GM23338 (cell line): Measurements from ENCODE around the gene GPR4. TPM values are rescaled to one million over a fixed set of nuclear protein-coding genes. Genes with fewer than 3 reads are reported as not detected.

Source experiments
- CTCF ChIP-seq, 2 experiments: fragments of 200-600 bp in 1 of 2; sonication (generic) in 1 of 2; conservative IDR thresholded peaks; 2 replicates each; pipeline versions ENCODE4 v1.5.1 to v1.6.1; 2016 to 2017; ENCODE audit warnings: antibody characterized with exemption in 2 of 2, low read depth in 2 of 2, mild to moderate bottlenecking in 2 of 2, moderate library complexity in 1 of 2
- microRNA counts: library from miRNA; unstranded; fragments of <30 nt; microRNA quantifications from one replicate; lab custom pipeline; 2017
- microRNA-seq: library from miRNA; unstranded; fragments of <30 nt; microRNA quantifications from one replicate; pipeline ENCODE4, GENCODE V29; 2017
- polyA plus RNA-seq: library from polyadenylated mRNA; unstranded; fragments of >200 nt; fragmentation: Nextera tagmentation; extraction: Ambion mirVana; gene quantifications from 2 replicates; pipeline ENCODE4 v1.2.1, GENCODE V29; 2016
- small RNA-seq: library from RNA; depleted of rRNA; stranded (forward); fragments of <200 nt; gene quantifications from one replicate; pipeline ENCODE3, GENCODE V24; 2014; ENCODE audit warnings: low replicate concordance
- total RNA-seq: library from RNA; depleted of rRNA; stranded (reverse); fragments of >200 nt; shearing (Covaris generic); gene quantifications from 2 replicates; pipeline ENCODE4 v1.2.3, GENCODE V29; 2014; rRNA removed

The GPR4 gene
- total and polyA plus RNA-seq, 2 experiments from 2014 or later, result 0.06 to 0.14 TPM

GRCh38 chr19:45542234-45542668, 59.8 kb downstream of the GPR4 start (continued):
- TF ChIP-seq CTCF (conservative IDR thresholded peaks at IDR 0.05; ENCODE audit: low read depth in 2 of 2), result no peak

MicroRNAs within 50 kb of the gene (microRNA counts, 767-probe panel; counts per million panel counts)
- not detected for microRNA hsa-miR-330-3p (lab: Ali Mortazavi, UCI)
- microRNA hsa-miR-330-5p (lab: Ali Mortazavi, UCI), result not detected

Small RNA genes lying within 50 kb of the gene (microRNA-seq; reads per million reads assigned to microRNA genes)
- gene MIR330, result 50.5 reads per million, percentile 58 among the genes with 10 or more reads in this experiment

Small RNA genes lying within 50 kb of the gene (small RNA-seq; reads per million reads assigned to genes)
- gene RN7SL836P, result 0.15 reads per million

Other genes with a start within 250 kb of the GPR4 start
- gene ERCC2, start 231.6 kb downstream of the GPR4 start, total RNA-seq, result 81.1 and 84.7 TPM in 2 replicates
- 33.3 and 39.4 TPM in 2 replicates for gene ERCC2, start 231.6 kb downstream of the GPR4 start, polyA plus RNA-seq
- 9.6 and 11.3 TPM in 2 replicates for gene PPP1R13L, start 197.1 kb downstream of the GPR4 start, total RNA-seq
- 12.9 and 15.5 TPM in 2 replicates for gene PPP1R13L, start 197.1 kb downstream of the GPR4 start, polyA plus RNA-seq
- gene POLR1G, start 195.6 kb downstream of the GPR4 start, total RNA-seq, result 33.0 and 34.1 TPM in 2 replicates
- 85.9 and 91.1 TPM in 2 replicates for gene POLR1G, start 195.6 kb downstream of the GPR4 start, polyA plus RNA-seq
- 39.0 and 45.9 TPM in 2 replicates for gene ERCC1, start 178.3 kb downstream of the GPR4 start, total RNA-seq
- 52.3 and 56.3 TPM in 2 replicates for gene ERCC1, start 178.3 kb downstream of the GPR4 start, polyA plus RNA-seq
- gene FOSB, start 134.2 kb downstream of the GPR4 start, total RNA-seq, result 0.89 and 1.9 TPM in 2 replicates
- 0.55 and 0.77 TPM in 2 replicates for gene FOSB, start 134.2 kb downstream of the GPR4 start, polyA plus RNA-seq
- gene RTN2, start 105.2 kb downstream of the GPR4 start, total RNA-seq, result 22.8 and 32.1 TPM in 2 replicates
- 7.0 and 8.6 TPM in 2 replicates for gene RTN2, start 105.2 kb downstream of the GPR4 start, polyA plus RNA-seq
- gene PPM1N, start 103.8 kb downstream of the GPR4 start, total RNA-seq, result 9.6 and 15.2 TPM in 2 replicates
- 25.1 and 30.1 TPM in 2 replicates for gene PPM1N, start 103.8 kb downstream of the GPR4 start, polyA plus RNA-seq
- 146 and 147 TPM in 2 replicates for gene VASP, start 94.7 kb downstream of the GPR4 start, total RNA-seq
- 60.3 and 68.3 TPM in 2 replicates for gene VASP, start 94.7 kb downstream of the GPR4 start, polyA plus RNA-seq
- gene OPA3, start 17.4 kb downstream of the GPR4 start, total RNA-seq, result 13.5 and 14.5 TPM in 2 replicates
- 9.1 and 11.5 TPM in 2 replicates for gene OPA3, start 17.4 kb downstream of the GPR4 start, polyA plus RNA-seq
- gene EML2, start 37.2 kb upstream of the GPR4 start, total RNA-seq, result 28.9 and 33.9 TPM in 2 replicates
- gene EML2, start 37.2 kb upstream of the GPR4 start, polyA plus RNA-seq, result 7.1 and 8.0 TPM in 2 replicates
- 0.19 and 0.42 TPM in 2 replicates for gene GIPR, start 66.0 kb upstream of the GPR4 start, total RNA-seq
- 1.2 and 1.4 TPM in 2 replicates for gene GIPR, start 66.0 kb upstream of the GPR4 start, polyA plus RNA-seq
- gene SNRPD2, start 89.7 kb upstream of the GPR4 start, total RNA-seq, result 169 and 226 TPM in 2 replicates
- gene SNRPD2, start 89.7 kb upstream of the GPR4 start, polyA plus RNA-seq, result 1,375 and 1,400 TPM in 2 replicates
- gene QPCTL, start 90.5 kb upstream of the GPR4 start, total RNA-seq, result 23.0 and 26.2 TPM in 2 replicates
- gene QPCTL, start 90.5 kb upstream of the GPR4 start, polyA plus RNA-seq, result 8.6 and 10.6 TPM in 2 replicates
- gene FBXO46, start 128.7 kb upstream of the GPR4 start, total RNA-seq, result 34.4 and 35.8 TPM in 2 replicates
- gene FBXO46, start 128.7 kb upstream of the GPR4 start, polyA plus RNA-seq, result 9.4 and 12.0 TPM in 2 replicates
- gene MEIOSIN, start 131.2 kb upstream of the GPR4 start, total RNA-seq, result 0.16 and 0.28 TPM in 2 replicates
- 0.21 TPM in 1 of 2 replicates, not detected in the other for gene MEIOSIN, start 131.2 kb upstream of the GPR4 start, polyA plus RNA-seq
- 16.1 and 22.6 TPM in 2 replicates for gene SIX5, start 167.0 kb upstream of the GPR4 start, total RNA-seq
- 10.1 and 12.4 TPM in 2 replicates for gene SIX5, start 167.0 kb upstream of the GPR4 start, polyA plus RNA-seq
- 18.9 and 24.0 TPM in 2 replicates for gene DMPK, start 180.3 kb upstream of the GPR4 start, total RNA-seq
- gene DMPK, start 180.3 kb upstream of the GPR4 start, polyA plus RNA-seq, result 9.2 and 9.8 TPM in 2 replicates
- gene DMWD, start 190.6 kb upstream of the GPR4 start, total RNA-seq, result 33.1 and 45.6 TPM in 2 replicates
- gene DMWD, start 190.6 kb upstream of the GPR4 start, polyA plus RNA-seq, result 11.8 and 12.1 TPM in 2 replicates
- 0.21 and 0.23 TPM in 2 replicates for gene RSPH6A, start 213.1 kb upstream of the GPR4 start, total RNA-seq
- 0.11 TPM in 1 of 2 replicates, not detected in the other for gene RSPH6A, start 213.1 kb upstream of the GPR4 start, polyA plus RNA-seq